ENCODE results near the gene OBSCN. TPM values are rescaled to one million over a fixed set of nuclear protein-coding genes. Genes with fewer than 3 reads are reported as not detected.

Gene OBSCN
- total RNA-seq, 1 donor from 2014 or later = 10.2 TPM

DNA sequence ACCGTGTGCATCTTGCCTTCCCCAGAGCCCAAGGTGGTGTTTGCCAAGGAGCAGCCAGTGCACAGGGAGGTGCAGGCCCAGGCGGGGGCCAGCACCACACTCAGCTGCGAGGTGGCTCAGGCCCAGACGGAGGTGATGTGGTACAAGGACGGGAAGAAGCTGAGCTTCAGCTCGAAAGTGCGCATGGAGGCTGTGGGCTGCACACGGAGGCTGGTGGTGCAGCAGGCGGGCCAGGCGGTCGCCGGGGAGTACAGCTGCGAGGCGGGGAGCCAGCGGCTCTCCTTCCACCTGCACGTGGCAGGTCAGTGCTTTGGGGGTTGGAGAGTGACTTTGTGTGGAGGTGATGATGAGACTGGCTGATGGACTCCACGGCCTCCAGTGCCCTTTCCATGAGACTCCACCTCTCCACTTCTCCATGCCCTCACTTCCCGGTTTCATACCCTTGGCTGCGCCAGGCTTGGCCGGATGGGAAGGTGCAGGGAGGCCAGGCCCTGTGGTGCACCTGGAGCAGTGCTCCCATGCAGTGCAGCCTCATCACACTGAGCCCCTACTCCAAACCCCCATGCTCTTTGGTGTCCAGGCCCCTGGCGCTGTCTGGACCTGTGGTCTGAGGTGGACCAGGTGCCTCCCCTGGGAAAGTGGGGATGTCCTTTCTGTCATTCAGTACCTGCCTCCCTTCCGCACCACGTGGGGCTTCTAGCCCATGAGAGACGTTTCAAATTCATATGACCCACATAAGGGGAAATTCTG lies 49.0 kb downstream of the OBSCN start:
- H3K27ac Mint-ChIP-seq (ENCODE audit: unreplicated experiment) = no peak overlapping the region
- peaks cover 22% of the 10 kb centered on the region for H3K9me3 Mint-ChIP-seq (ENCODE audit: low read depth)
- DNase-seq (ENCODE audit: low spot score) = no peak
- H3K4me1 Mint-ChIP-seq (ENCODE audit: low read depth) = no peaks in the 10 kb centered on the region
- TF ChIP-seq, protein P1, sequence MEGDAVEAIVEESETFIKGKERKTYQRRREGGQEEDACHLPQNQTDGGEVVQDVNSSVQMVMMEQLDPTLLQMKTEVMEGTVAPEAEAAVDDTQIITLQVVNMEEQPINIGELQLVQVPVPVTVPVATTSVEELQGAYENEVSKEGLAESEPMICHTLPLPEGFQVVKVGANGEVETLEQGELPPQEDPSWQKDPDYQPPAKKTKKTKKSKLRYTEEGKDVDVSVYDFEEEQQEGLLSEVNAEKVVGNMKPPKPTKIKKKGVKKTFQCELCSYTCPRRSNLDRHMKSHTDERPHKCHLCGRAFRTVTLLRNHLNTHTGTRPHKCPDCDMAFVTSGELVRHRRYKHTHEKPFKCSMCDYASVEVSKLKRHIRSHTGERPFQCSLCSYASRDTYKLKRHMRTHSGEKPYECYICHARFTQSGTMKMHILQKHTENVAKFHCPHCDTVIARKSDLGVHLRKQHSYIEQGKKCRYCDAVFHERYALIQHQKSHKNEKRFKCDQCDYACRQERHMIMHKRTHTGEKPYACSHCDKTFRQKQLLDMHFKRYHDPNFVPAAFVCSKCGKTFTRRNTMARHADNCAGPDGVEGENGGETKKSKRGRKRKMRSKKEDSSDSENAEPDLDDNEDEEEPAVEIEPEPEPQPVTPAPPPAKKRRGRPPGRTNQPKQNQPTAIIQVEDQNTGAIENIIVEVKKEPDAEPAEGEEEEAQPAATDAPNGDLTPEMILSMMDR (IDR thresholded peaks at IDR 0.05) = no peak
- H3K36me3 Mint-ChIP-seq (ENCODE audit: low read depth) = peaks cover 13% of the 10 kb centered on the region
- H3K4me3 Mint-ChIP-seq (ENCODE audit: unreplicated experiment) = no peak overlapping the region
- no peaks in the 10 kb centered on the region for H3K27me3 Mint-ChIP-seq (ENCODE audit: low read depth)

GRCh38 chr1:228258486-228258885 lies 50.6 kb downstream of the OBSCN start:
- DNase-seq (ENCODE audit: low spot score) = no peak
- Mint-ChIP-seq H3K9me3 (ENCODE audit: low read depth) (peaks cover 34% of the 10 kb centered on the region), H3K4me3 (ENCODE audit: unreplicated experiment) (no peak overlapping the region), H3K27ac (ENCODE audit: unreplicated experiment) (no peak overlapping the region), H3K36me3 (ENCODE audit: low read depth) (peaks cover 10% of the 10 kb centered on the region), H3K4me1 (ENCODE audit: low read depth) (no peaks in the 10 kb centered on the region), H3K27me3 (ENCODE audit: low read depth) (no peaks in the 10 kb centered on the region)
- TF ChIP-seq, protein P1 (IDR thresholded peaks at IDR 0.05) = no peak

- H3K4me3 Mint-ChIP-seq (ENCODE audit: unreplicated experiment) = no peak overlapping the region
- no peaks in the 10 kb centered on the region for H3K27me3 Mint-ChIP-seq (ENCODE audit: low read depth)
- H3K9me3 Mint-ChIP-seq (ENCODE audit: low read depth) = peaks cover 30% of the 10 kb centered on the region
- TF ChIP-seq, protein P1 (IDR thresholded peaks at IDR 0.05) = no peak
- H3K4me1 Mint-ChIP-seq (ENCODE audit: low read depth) = no peaks in the 10 kb centered on the region
- DNase-seq (ENCODE audit: low spot score) = no peak
- H3K27ac Mint-ChIP-seq (ENCODE audit: unreplicated experiment) = no peak overlapping the region
- H3K36me3 Mint-ChIP-seq (ENCODE audit: low read depth) = peaks cover 9% of the 10 kb centered on the region
Measured at GRCh38 chr1:228259368-228259894, 51.6 kb downstream of the OBSCN start.

GRCh38 chr1:228259951-228260350 lies 52.1 kb downstream of the OBSCN start:
- no peaks in the 10 kb centered on the region for H3K27me3 Mint-ChIP-seq (ENCODE audit: low read depth)
- H3K36me3 Mint-ChIP-seq (ENCODE audit: low read depth) = peaks cover 9% of the 10 kb centered on the region
- H3K9me3 Mint-ChIP-seq (ENCODE audit: low read depth) = peaks cover 29% of the 10 kb centered on the region
- H3K27ac Mint-ChIP-seq (ENCODE audit: unreplicated experiment) = no peak overlapping the region
- H3K4me3 Mint-ChIP-seq (ENCODE audit: unreplicated experiment) = no peak overlapping the region
- no peaks in the 10 kb centered on the region for H3K4me1 Mint-ChIP-seq (ENCODE audit: low read depth)
- TF ChIP-seq, protein P1 (IDR thresholded peaks at IDR 0.05) = no peak
- DNase-seq (ENCODE audit: low spot score) = no peak

DNA sequence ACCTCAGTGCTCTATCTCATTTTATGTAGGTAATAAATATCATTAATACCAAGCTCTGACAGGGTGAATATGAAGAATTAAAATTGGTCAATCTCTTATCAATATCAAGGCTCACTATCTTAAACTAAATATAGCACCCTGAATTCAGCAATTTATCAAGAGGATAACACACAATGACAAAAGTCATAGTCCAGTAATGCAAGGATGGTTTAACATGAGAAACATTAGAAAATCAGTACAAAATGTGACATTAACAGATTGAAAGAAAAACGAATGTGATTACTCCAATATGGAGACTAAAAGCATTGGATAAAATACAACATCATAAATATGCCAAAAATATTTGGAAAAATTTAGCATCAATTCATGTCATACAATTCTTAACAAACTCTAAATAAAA lies 53.9 kb downstream of the OBSCN start:
- DNase-seq (ENCODE audit: low spot score) = no peak
- TF ChIP-seq, protein P1 (IDR thresholded peaks at IDR 0.05) = no peak
- Mint-ChIP-seq H3K9me3 (ENCODE audit: low read depth) (peaks cover 23% of the 10 kb centered on the region), H3K27me3 (ENCODE audit: low read depth) (no peaks in the 10 kb centered on the region), H3K4me1 (ENCODE audit: low read depth) (no peaks in the 10 kb centered on the region), H3K36me3 (ENCODE audit: low read depth) (peaks cover 6% of the 10 kb centered on the region), H3K4me3 (ENCODE audit: unreplicated experiment) (no peak overlapping the region), H3K27ac (ENCODE audit: unreplicated experiment) (no peak overlapping the region)
